GM19467 (cell line): Measurements from ENCODE around the gene TRAPPC11.

ENCODE experiments used
- ATAC-seq: cut with Tn5 transposase; IDR thresholded peaks from one replicate; pipeline ENCODE4 v1.9.1; 2021; ENCODE audit warnings: mild to moderate bottlenecking, moderate library complexity; ENCODE audit not compliant: unreplicated experiment

The TRAPPC11 gene

GRCh38 chr4:183636923-183637322 lies 22.2 kb upstream of the TRAPPC11 start:
- ATAC-seq = no peak

- ATAC-seq = no peak
These were observed 21.6 kb upstream of the TRAPPC11 start for GRCh38 chr4:183637461-183637860.

GRCh38 chr4:183638436-183638835 lies 20.7 kb upstream of the TRAPPC11 start:
- no peak for ATAC-seq

- ATAC-seq = no peak
These were observed 19.8 kb upstream of the TRAPPC11 start for GRCh38 chr4:183639291-183639690.

- no peak for ATAC-seq
These were observed 13.8 kb upstream of the TRAPPC11 start for GRCh38 chr4:183645326-183645725.

GRCh38 chr4:183657564-183657963 lies 1.5 kb upstream of the TRAPPC11 start:
- no peak for ATAC-seq

GRCh38 chr4:183658362-183659028 lies 598 bp upstream of the TRAPPC11 start:
- peak; percentile 29 for ATAC-seq

GRCh38 chr4:183659872-183660242 lies 764 bp downstream of the TRAPPC11 start:
- ATAC-seq = no peak

GRCh38 chr4:183666088-183666487 lies 7.0 kb downstream of the TRAPPC11 start:
- no peak for ATAC-seq

- ATAC-seq = no peak
These were observed 11.2 kb downstream of the TRAPPC11 start for GRCh38 chr4:183670251-183670650.

GRCh38 chr4:183670960-183671555 lies 12.0 kb downstream of the TRAPPC11 start:
- no peak for ATAC-seq

GRCh38 chr4:183674153-183674552 lies 15.1 kb downstream of the TRAPPC11 start:
- ATAC-seq = no peak

- no peak for ATAC-seq
These were observed 16.5 kb downstream of the TRAPPC11 start for GRCh38 chr4:183675625-183676024.

- no peak for ATAC-seq
These were observed 22.0 kb downstream of the TRAPPC11 start for GRCh38 chr4:183681119-183681518.

- ATAC-seq = no peak
These were observed 27.4 kb downstream of the TRAPPC11 start for GRCh38 chr4:183686461-183686860.

- no peak for ATAC-seq
These were observed 29.1 kb downstream of the TRAPPC11 start for GRCh38 chr4:183688216-183688615.

GRCh38 chr4:183691006-183691405 lies 31.9 kb downstream of the TRAPPC11 start:
- no peak for ATAC-seq

GRCh38 chr4:183691897-183692296 lies 32.8 kb downstream of the TRAPPC11 start:
- ATAC-seq = no peak

- ATAC-seq = no peak
These were observed 39.8 kb downstream of the TRAPPC11 start for GRCh38 chr4:183698909-183699308.

GRCh38 chr4:183700407-183700806 lies 41.3 kb downstream of the TRAPPC11 start:
- no peak for ATAC-seq

GRCh38 chr4:183702492-183702891 lies 43.4 kb downstream of the TRAPPC11 start:
- no peak for ATAC-seq

- ATAC-seq = no peak
These were observed 55.5 kb downstream of the TRAPPC11 start for GRCh38 chr4:183714626-183715025.

GRCh38 chr4:183716302-183716701 lies 57.2 kb downstream of the TRAPPC11 start:
- no peak for ATAC-seq
